ENCODE measurements around the gene NSMCE4A. TPM values are rescaled to one million over a fixed set of nuclear protein-coding genes. Genes with fewer than 3 reads are reported as not detected.
A peak's percentile ranks its signal among the peaks of the same experiment; 100 is the strongest.
"Not testable (repeated sequence)": the region's sequence is repeated elsewhere in the genome, so short reads cannot be mapped to it uniquely, and the experiment has no call there.

The NSMCE4A gene
- total RNA-seq, 1 experiment from 2014 or later: 111 TPM

DNA sequence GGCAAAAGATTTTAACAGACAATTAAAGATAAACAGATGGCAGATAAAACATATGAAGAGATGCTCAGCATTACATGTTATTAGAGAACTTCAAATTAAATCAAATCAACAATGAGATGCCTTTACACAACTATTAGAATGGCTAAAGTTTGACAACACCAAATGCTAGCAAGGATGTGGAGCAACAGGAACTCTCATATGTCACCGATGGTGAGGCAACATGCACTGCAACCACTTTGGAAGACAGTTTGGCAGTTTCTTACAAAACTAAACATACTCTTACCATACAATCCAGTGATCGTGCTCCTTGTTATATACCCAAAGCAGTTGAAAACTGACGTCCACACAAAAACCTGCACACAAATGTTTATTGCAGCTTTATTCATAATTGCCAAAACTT, 33.5 kb downstream of the NSMCE4A start:
- DNase-seq: no peak
- Histone ChIP-seq H3K9me3 (peaks cover 3% of the 10 kb centered on the region; the same call in 1 of the 2 replicates), H3K4me1 (peaks cover 30% of the 10 kb centered on the region), H3K36me3 (ENCODE audit: control insufficient read depth, insufficient read depth, low read length) (no peaks in the 10 kb centered on the region), H3K27me3 (replicated peaks; ENCODE audit: control insufficient read depth, insufficient read depth, low read length) (no peaks in the 10 kb centered on the region), H3K4me3 (ENCODE audit: low read depth, low read length) (no peak overlapping the region)
- Mint-ChIP-seq H3K27ac (ENCODE audit: unreplicated experiment) (no peak overlapping the region), H3K4me1 (ENCODE audit: low read depth, unreplicated experiment) (peaks cover 16% of the 10 kb centered on the region), H3K27me3 (ENCODE audit: insufficient read depth, unreplicated experiment) (no peaks in the 10 kb centered on the region), H3K4me3 (ENCODE audit: unreplicated experiment) (no peak overlapping the region), H3K9me3 (ENCODE audit: unreplicated experiment) (no peaks in the 10 kb centered on the region), H3K36me3 (ENCODE audit: insufficient read depth, unreplicated experiment) (no peaks in the 10 kb centered on the region)
- POLR2A ChIA-PET: no interaction called here
- BruUV-seq (replicated peaks): no TSS peak
- TF ChIP-seq, protein P1, sequence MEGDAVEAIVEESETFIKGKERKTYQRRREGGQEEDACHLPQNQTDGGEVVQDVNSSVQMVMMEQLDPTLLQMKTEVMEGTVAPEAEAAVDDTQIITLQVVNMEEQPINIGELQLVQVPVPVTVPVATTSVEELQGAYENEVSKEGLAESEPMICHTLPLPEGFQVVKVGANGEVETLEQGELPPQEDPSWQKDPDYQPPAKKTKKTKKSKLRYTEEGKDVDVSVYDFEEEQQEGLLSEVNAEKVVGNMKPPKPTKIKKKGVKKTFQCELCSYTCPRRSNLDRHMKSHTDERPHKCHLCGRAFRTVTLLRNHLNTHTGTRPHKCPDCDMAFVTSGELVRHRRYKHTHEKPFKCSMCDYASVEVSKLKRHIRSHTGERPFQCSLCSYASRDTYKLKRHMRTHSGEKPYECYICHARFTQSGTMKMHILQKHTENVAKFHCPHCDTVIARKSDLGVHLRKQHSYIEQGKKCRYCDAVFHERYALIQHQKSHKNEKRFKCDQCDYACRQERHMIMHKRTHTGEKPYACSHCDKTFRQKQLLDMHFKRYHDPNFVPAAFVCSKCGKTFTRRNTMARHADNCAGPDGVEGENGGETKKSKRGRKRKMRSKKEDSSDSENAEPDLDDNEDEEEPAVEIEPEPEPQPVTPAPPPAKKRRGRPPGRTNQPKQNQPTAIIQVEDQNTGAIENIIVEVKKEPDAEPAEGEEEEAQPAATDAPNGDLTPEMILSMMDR (IDR thresholded peaks at IDR 0.05; ENCODE audit: insufficient read depth in 1 of 2, low read depth in 1 of 2, low read length in 1 of 2, severe bottlenecking in 1 of 2, unreplicated experiment in 1 of 2): no peak
- intact Hi-C loops (cut with micrococcal nuclease; ENCODE audit: unreplicated experiment): no loop called here
- CTCF ChIA-PET: no interaction called here

DNA sequence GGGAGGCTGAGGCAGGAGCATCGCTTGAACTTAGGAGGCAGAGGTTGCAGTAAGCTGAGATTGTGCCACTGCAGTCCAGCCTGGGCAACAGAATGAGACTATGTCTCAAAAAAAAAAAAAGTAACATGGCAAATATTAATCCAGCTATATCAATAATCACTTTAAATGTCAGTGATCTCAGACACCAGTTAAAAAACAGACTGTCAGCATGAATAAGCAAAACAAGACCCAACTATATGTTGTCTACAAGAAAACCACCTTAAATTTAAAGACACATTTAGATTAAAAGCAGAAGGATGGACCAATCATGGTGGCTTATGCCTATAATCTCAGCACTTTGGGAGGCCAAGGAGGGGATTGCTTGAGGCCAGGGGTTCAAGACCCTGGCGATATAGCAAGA, 38.7 kb downstream of the NSMCE4A start:
- Mint-ChIP-seq H3K36me3 (ENCODE audit: insufficient read depth, unreplicated experiment) (peaks cover 27% of the 10 kb centered on the region), H3K4me3 (ENCODE audit: unreplicated experiment) (peak overlapping the region; percentile 22), H3K27ac (ENCODE audit: unreplicated experiment) (peak overlapping the region; percentile 82), H3K4me1 (ENCODE audit: low read depth, unreplicated experiment) (peaks cover 42% of the 10 kb centered on the region), H3K27me3 (ENCODE audit: insufficient read depth, unreplicated experiment) (no peaks in the 10 kb centered on the region), H3K9me3 (ENCODE audit: unreplicated experiment) (no peaks in the 10 kb centered on the region)
- no TSS peak for BruUV-seq (replicated peaks)
- intact Hi-C loops (cut with micrococcal nuclease; ENCODE audit: unreplicated experiment): no loop called here
- CTCF ChIA-PET: interaction anchor here (0.6 to 1.0 kb wide), 2 partner anchors 12 to 177 kb away, joined by 3 to 4 read pairs; no protein-coding TSS in a partner anchor
- no peak for DNase-seq
- Histone ChIP-seq H3K4me1 (peaks cover 51% of the 10 kb centered on the region), H3K27me3 (replicated peaks; ENCODE audit: control insufficient read depth, insufficient read depth, low read length) (no peaks in the 10 kb centered on the region), H3K4me3 (ENCODE audit: low read depth, low read length) (no peak overlapping the region), H3K9me3 (peaks cover 3% of the 10 kb centered on the region; the same call in 1 of the 2 replicates), H3K36me3 (ENCODE audit: control insufficient read depth, insufficient read depth, low read length) (no peaks in the 10 kb centered on the region)
- POLR2A ChIA-PET: interaction anchor here (0.5 to 1.8 kb wide), 5 partner anchors 8 to 860 kb away, joined by 3 to 5 read pairs (median 3); partner anchors contain the start of gene ATE1
- TF ChIP-seq, protein P1 (IDR thresholded peaks at IDR 0.05; ENCODE audit: insufficient read depth in 1 of 2, low read depth in 1 of 2, low read length in 1 of 2, severe bottlenecking in 1 of 2, unreplicated experiment in 1 of 2): no peak

DNA sequence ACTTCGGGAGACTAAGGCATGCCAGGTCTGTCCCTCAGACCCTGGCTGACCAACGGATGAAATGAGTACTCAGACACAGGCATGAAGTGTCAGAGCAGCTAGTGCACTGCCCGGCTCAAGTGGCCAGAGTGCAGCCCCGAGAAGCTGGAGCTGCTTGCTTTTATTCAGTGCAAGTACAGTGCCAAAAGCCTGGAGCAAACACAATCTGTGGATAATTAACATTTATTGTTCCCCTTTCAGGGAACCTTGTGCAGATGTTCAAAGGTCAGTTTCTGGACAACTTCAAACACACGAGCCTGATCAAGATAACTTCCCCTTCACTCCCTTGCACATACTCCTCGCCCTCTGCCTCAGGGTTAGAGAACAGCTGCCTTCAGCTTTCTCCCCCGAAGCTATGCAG, 39.3 kb downstream of the NSMCE4A start:
- Histone ChIP-seq H3K4me3 (ENCODE audit: low read depth, low read length) (no peak overlapping the region), H3K9me3 (peaks cover 3% of the 10 kb centered on the region; the same call in 1 of the 2 replicates), H3K27me3 (replicated peaks; ENCODE audit: control insufficient read depth, insufficient read depth, low read length) (no peaks in the 10 kb centered on the region), H3K36me3 (ENCODE audit: control insufficient read depth, insufficient read depth, low read length) (no peaks in the 10 kb centered on the region), H3K4me1 (peaks cover 57% of the 10 kb centered on the region)
- no peaks in the 10 kb centered on the region for H3K27me3 Mint-ChIP-seq (ENCODE audit: insufficient read depth, unreplicated experiment)
- TF ChIP-seq, protein P1 (IDR thresholded peaks at IDR 0.05; ENCODE audit: insufficient read depth in 1 of 2, low read depth in 1 of 2, low read length in 1 of 2, severe bottlenecking in 1 of 2, unreplicated experiment in 1 of 2): no peak
- ChIA-PET POLR2A (interaction anchor here (0.5 to 1.8 kb wide), 7 partner anchors 8 to 859 kb away, joined by 3 to 8 read pairs (median 4); partner anchors contain the start of gene ATE1), CTCF (interaction anchor here (0.5 to 1.0 kb wide), 3 partner anchors 12 to 16 kb away, joined by 4 to 7 read pairs (median 4); no protein-coding TSS in a partner anchor)
- peaks cover 46% of the 10 kb centered on the region for H3K4me1 Mint-ChIP-seq (ENCODE audit: low read depth, unreplicated experiment)
- BruUV-seq (replicated peaks): no TSS peak
- H3K36me3 Mint-ChIP-seq (ENCODE audit: insufficient read depth, unreplicated experiment): peaks cover 27% of the 10 kb centered on the region
- DNase-seq: peak; percentile 90 to 94
- intact Hi-C loops (cut with micrococcal nuclease; ENCODE audit: unreplicated experiment): no loop called here
- H3K27ac Mint-ChIP-seq (ENCODE audit: unreplicated experiment): peak overlapping the region; percentile 82
- H3K4me3 Mint-ChIP-seq (ENCODE audit: unreplicated experiment): peak overlapping the region; percentile 22
- H3K9me3 Mint-ChIP-seq (ENCODE audit: unreplicated experiment): no peaks in the 10 kb centered on the region

- POLR2A ChIA-PET: interaction anchor here (0.6 kb wide), 1 partner anchor 279 kb away, joined by 3 read pairs; no protein-coding TSS in a partner anchor
These were observed 44.5 kb downstream of the NSMCE4A start for GRCh38 chr10:121930268-121931085.

More at GRCh38 chr10:121930268-121931085, 44.5 kb downstream of the NSMCE4A start:
- BruUV-seq (replicated peaks); H3K27me3 ChIP-seq (replicated peaks; ENCODE audit: control insufficient read depth, insufficient read depth, low read length); H3K9me3 Mint-ChIP-seq (ENCODE audit: unreplicated experiment); H3K27me3 Mint-ChIP-seq (ENCODE audit: insufficient read depth, unreplicated experiment); H3K9me3 ChIP-seq; CTCF ChIA-PET; H3K36me3 ChIP-seq (ENCODE audit: control insufficient read depth, insufficient read depth, low read length): not testable (repeated sequence)
- Mint-ChIP-seq H3K36me3 (ENCODE audit: insufficient read depth, unreplicated experiment) (peaks cover 52% of the 10 kb centered on the region), H3K27ac (ENCODE audit: unreplicated experiment) (peak overlapping the region; percentile 97), H3K4me1 (ENCODE audit: low read depth, unreplicated experiment) (peaks cover 41% of the 10 kb centered on the region), H3K4me3 (ENCODE audit: unreplicated experiment) (peak overlapping the region; percentile 82)
- intact Hi-C loops (cut with micrococcal nuclease; ENCODE audit: unreplicated experiment): loop anchor here (1.0 to 2.0 kb wide), 3 partner anchors 44 to 182 kb away; partner anchors contain the start of gene NSMCE4A
- DNase-seq: peak; percentile 84 to 92
- H3K4me1 ChIP-seq: peaks cover 58% of the 10 kb centered on the region
- H3K4me3 ChIP-seq (ENCODE audit: low read depth, low read length): peak overlapping the region; percentile 3
